Measurements from ENCODE around the gene NTM.

- TF ChIP-seq CTCF (IDR thresholded peaks at IDR 0.05) (no peak), EP300 (IDR thresholded peaks at IDR 0.05) (no peak), POLR2A (IDR thresholded peaks at IDR 0.05) (no peak)
Observed at GRCh38 chr11:132050049-132050448, 679.6 kb downstream of the NTM start.
